Measurements from ENCODE around the gene ZNF273.
"Not testable (repeated sequence)": the region's sequence is repeated elsewhere in the genome, so short reads cannot be mapped to it uniquely, and the experiment has no call there.

Gene ZNF273

GRCh38 chr7:64902806-64903721 lies at the start of gene ZNF273:
Gene ZNF273 (plus strand): TSS chr7:64903273. CDS start chr7:64903318, 45 bp downstream.
- TF ChIP-seq ZFX (IDR thresholded peaks at IDR 0.05; ENCODE audit: borderline replicate concordance) = no peak
- TF ChIP-seq, protein P1, sequence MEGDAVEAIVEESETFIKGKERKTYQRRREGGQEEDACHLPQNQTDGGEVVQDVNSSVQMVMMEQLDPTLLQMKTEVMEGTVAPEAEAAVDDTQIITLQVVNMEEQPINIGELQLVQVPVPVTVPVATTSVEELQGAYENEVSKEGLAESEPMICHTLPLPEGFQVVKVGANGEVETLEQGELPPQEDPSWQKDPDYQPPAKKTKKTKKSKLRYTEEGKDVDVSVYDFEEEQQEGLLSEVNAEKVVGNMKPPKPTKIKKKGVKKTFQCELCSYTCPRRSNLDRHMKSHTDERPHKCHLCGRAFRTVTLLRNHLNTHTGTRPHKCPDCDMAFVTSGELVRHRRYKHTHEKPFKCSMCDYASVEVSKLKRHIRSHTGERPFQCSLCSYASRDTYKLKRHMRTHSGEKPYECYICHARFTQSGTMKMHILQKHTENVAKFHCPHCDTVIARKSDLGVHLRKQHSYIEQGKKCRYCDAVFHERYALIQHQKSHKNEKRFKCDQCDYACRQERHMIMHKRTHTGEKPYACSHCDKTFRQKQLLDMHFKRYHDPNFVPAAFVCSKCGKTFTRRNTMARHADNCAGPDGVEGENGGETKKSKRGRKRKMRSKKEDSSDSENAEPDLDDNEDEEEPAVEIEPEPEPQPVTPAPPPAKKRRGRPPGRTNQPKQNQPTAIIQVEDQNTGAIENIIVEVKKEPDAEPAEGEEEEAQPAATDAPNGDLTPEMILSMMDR (IDR thresholded peaks at IDR 0.05) = no peak
- peak within 1 kb of the TSS; percentile 84 for H3K27ac ChIP-seq

DNA sequence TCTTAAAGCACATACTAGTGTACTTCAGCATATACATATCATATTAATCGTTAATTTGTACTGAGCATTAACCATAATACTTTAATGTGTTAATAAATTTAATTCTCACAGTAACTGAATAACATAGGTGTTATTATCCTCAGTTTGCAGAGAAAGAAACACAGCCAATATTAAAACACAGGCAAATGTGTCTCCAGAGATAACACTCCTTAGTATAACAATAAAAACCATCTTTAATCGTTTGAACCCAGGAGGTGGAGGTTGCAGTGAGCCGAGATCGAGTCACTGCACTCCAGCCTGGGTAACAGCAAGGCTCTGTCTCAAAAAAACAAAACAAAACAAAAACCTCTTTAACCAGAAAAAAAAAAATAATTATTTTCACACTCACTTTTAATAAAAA lies 49.4 kb upstream of the ZNF273 start:
- no peak for TF ChIP-seq ZFX (IDR thresholded peaks at IDR 0.05; ENCODE audit: borderline replicate concordance)
- TF ChIP-seq, protein P1 (IDR thresholded peaks at IDR 0.05) = no peak
- no peak overlapping the region for H3K27ac ChIP-seq

DNA sequence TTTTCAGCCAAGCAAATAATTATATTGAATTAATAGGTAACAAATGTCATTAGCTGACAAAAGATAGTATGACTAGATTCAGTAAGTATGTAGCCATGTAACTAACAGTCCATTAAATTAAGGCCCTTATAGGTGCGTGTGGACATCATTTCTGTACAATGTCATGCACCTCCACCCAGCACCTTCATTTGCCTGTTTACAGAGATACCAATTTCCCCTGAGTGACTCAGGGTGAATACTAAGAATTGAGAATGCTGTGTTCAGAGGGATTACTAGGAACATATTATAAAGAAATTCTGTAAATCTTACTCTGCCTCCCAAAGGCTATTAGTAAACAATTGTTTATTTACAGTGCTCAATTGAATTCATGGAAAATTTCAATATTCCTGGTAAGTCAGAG lies 48.1 kb upstream of the ZNF273 start:
- no peak overlapping the region for H3K27ac ChIP-seq
- TF ChIP-seq ZFX (IDR thresholded peaks at IDR 0.05; ENCODE audit: borderline replicate concordance) = no peak
- TF ChIP-seq, protein P1 (IDR thresholded peaks at IDR 0.05) = no peak

DNA sequence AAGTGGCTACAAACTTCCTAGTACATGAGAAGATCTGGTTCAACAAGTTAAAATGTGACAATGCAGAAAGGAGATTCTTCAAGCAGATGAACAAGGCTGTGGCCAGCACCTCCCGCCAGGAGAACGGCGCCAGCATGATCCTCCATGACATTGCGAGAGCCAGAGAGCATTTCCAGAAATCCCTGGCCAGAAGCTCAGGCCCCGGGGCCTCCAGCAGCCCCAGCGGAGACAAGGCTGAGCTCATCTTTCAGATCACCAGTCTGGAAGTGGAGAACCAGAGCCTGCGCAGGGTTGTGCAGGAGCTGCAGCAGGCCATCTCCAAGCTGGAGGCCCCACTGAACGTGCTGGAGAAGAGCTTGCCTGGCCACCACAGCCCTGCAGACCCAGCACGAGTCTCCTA lies 40.1 kb upstream of the ZNF273 start:
- H3K27ac ChIP-seq = no peak overlapping the region
- no peak for TF ChIP-seq ZFX (IDR thresholded peaks at IDR 0.05; ENCODE audit: borderline replicate concordance)
- TF ChIP-seq, protein P1 (IDR thresholded peaks at IDR 0.05) = no peak

- H3K27ac ChIP-seq = not testable (repeated sequence)
Measured at GRCh38 chr7:64863530-64863929, 39.5 kb upstream of the ZNF273 start.

DNA sequence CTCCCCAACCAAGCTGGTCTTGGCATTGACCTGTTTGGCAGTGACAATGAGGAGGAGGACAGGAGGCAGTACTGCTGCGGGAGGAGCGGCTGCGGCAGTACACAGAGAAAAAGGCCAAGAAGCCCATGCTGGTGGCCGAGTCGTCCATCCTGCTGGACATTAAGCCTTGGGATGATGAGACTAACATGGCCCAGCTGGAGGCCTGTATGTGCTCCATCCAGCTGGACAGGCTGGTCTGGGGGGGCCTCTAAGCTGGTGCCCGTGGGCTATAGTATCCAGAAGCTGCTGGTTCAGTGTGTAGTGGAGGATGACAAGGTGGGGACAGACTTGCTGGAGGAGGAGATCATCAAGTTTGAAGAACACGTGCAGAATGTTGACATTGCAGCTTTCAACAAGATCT lies 39.1 kb upstream of the ZNF273 start:
- TF ChIP-seq, protein P1 (IDR thresholded peaks at IDR 0.05) = no peak
- TF ChIP-seq ZFX (IDR thresholded peaks at IDR 0.05; ENCODE audit: borderline replicate concordance) = no peak
- no peak overlapping the region for H3K27ac ChIP-seq

- TF ChIP-seq, protein P1 (IDR thresholded peaks at IDR 0.05) = no peak
- no peak for TF ChIP-seq ZFX (IDR thresholded peaks at IDR 0.05; ENCODE audit: borderline replicate concordance)
- no peak overlapping the region for H3K27ac ChIP-seq
Measured at GRCh38 chr7:64867863-64868440, 35.1 kb upstream of the ZNF273 start.

All from 22Rv1 (cell line).